Measurements from ENCODE around the gene CDIP1.

DNA sequence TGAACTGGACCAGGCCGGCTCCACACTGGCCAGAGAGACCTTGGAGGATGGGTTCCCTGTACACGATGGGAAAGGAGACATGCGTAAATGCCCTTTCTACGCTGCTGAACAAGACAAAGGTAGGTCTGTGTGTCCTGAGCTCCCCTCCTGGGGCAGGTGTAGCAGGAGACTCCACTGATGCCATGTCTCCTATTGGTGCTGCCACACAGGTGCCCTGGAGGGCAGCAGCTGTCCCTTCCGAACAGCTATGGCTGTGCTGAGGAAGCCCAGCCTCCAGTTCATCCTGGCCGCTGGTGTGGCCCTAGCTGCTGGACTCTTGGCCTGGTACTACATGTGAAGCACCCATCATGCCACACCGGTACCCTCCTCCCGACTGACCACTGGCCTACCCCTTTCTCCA lies 29.2 kb downstream of the CDIP1 start:
- TF ChIP-seq, protein P1, sequence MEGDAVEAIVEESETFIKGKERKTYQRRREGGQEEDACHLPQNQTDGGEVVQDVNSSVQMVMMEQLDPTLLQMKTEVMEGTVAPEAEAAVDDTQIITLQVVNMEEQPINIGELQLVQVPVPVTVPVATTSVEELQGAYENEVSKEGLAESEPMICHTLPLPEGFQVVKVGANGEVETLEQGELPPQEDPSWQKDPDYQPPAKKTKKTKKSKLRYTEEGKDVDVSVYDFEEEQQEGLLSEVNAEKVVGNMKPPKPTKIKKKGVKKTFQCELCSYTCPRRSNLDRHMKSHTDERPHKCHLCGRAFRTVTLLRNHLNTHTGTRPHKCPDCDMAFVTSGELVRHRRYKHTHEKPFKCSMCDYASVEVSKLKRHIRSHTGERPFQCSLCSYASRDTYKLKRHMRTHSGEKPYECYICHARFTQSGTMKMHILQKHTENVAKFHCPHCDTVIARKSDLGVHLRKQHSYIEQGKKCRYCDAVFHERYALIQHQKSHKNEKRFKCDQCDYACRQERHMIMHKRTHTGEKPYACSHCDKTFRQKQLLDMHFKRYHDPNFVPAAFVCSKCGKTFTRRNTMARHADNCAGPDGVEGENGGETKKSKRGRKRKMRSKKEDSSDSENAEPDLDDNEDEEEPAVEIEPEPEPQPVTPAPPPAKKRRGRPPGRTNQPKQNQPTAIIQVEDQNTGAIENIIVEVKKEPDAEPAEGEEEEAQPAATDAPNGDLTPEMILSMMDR (conservative IDR thresholded peaks at IDR 0.05; ENCODE audit: low read length) = no peak
- no peak for TF ChIP-seq EZH2phosphoT487 (IDR thresholded peaks at IDR 0.05; ENCODE audit: borderline replicate concordance)
